Measurements from ENCODE around the gene TMEM123.

DNA sequence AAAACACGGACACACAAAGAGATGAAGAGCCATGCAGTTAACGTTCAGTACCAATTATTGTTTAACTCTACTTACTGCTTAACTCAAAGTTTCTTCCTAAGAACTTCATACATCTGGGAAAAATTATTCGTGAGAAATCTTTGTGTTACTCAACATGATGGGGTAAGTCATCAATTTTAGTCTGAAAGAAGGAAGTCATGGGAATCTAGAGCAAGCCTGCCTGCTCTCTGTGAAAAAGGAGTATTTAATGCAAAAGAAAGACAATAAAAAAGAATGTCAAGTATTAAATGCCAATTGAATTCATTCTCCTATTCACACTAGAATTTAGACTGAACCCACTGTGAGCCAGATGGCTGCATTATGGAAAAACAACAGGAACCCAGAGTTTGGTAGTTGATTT, 16.0 kb downstream of the TMEM123 start:
- TF ChIP-seq, protein P1, sequence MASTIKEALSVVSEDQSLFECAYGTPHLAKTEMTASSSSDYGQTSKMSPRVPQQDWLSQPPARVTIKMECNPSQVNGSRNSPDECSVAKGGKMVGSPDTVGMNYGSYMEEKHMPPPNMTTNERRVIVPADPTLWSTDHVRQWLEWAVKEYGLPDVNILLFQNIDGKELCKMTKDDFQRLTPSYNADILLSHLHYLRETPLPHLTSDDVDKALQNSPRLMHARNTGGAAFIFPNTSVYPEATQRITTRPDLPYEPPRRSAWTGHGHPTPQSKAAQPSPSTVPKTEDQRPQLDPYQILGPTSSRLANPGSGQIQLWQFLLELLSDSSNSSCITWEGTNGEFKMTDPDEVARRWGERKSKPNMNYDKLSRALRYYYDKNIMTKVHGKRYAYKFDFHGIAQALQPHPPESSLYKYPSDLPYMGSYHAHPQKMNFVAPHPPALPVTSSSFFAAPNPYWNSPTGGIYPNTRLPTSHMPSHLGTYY (CRISPR knock-in tag; IDR thresholded peaks at IDR 0.05) = no peak
- TF ChIP-seq CREB1 (CRISPR knock-in tag; IDR thresholded peaks at IDR 0.05) (no peak), ZNF121 (CRISPR knock-in tag; IDR thresholded peaks at IDR 0.05) (no peak), TCF7 (CRISPR knock-in tag; IDR thresholded peaks at IDR 0.05; ENCODE audit: low read depth) (no peak), KAT7 (CRISPR knock-in tag; IDR thresholded peaks at IDR 0.05; ENCODE audit: borderline replicate concordance) (no peak), CREM (CRISPR knock-in tag; IDR thresholded peaks at IDR 0.05) (no peak), ZBTB21 (CRISPR knock-in tag; IDR thresholded peaks at IDR 0.05; ENCODE audit: borderline replicate concordance) (no peak)
- TF ChIP-seq, protein P2, sequence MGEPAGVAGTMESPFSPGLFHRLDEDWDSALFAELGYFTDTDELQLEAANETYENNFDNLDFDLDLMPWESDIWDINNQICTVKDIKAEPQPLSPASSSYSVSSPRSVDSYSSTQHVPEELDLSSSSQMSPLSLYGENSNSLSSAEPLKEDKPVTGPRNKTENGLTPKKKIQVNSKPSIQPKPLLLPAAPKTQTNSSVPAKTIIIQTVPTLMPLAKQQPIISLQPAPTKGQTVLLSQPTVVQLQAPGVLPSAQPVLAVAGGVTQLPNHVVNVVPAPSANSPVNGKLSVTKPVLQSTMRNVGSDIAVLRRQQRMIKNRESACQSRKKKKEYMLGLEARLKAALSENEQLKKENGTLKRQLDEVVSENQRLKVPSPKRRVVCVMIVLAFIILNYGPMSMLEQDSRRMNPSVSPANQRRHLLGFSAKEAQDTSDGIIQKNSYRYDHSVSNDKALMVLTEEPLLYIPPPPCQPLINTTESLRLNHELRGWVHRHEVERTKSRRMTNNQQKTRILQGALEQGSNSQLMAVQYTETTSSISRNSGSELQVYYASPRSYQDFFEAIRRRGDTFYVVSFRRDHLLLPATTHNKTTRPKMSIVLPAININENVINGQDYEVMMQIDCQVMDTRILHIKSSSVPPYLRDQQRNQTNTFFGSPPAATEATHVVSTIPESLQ (CRISPR knock-in tag; IDR thresholded peaks at IDR 0.05) = no peak
- TF ChIP-seq, protein P3, sequence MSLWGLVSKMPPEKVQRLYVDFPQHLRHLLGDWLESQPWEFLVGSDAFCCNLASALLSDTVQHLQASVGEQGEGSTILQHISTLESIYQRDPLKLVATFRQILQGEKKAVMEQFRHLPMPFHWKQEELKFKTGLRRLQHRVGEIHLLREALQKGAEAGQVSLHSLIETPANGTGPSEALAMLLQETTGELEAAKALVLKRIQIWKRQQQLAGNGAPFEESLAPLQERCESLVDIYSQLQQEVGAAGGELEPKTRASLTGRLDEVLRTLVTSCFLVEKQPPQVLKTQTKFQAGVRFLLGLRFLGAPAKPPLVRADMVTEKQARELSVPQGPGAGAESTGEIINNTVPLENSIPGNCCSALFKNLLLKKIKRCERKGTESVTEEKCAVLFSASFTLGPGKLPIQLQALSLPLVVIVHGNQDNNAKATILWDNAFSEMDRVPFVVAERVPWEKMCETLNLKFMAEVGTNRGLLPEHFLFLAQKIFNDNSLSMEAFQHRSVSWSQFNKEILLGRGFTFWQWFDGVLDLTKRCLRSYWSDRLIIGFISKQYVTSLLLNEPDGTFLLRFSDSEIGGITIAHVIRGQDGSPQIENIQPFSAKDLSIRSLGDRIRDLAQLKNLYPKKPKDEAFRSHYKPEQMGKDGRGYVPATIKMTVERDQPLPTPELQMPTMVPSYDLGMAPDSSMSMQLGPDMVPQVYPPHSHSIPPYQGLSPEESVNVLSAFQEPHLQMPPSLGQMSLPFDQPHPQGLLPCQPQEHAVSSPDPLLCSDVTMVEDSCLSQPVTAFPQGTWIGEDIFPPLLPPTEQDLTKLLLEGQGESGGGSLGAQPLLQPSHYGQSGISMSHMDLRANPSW (CRISPR knock-in tag; conservative IDR thresholded peaks at IDR 0.05; ENCODE audit: low read depth) = no peak
- TF ChIP-seq, protein P4, sequence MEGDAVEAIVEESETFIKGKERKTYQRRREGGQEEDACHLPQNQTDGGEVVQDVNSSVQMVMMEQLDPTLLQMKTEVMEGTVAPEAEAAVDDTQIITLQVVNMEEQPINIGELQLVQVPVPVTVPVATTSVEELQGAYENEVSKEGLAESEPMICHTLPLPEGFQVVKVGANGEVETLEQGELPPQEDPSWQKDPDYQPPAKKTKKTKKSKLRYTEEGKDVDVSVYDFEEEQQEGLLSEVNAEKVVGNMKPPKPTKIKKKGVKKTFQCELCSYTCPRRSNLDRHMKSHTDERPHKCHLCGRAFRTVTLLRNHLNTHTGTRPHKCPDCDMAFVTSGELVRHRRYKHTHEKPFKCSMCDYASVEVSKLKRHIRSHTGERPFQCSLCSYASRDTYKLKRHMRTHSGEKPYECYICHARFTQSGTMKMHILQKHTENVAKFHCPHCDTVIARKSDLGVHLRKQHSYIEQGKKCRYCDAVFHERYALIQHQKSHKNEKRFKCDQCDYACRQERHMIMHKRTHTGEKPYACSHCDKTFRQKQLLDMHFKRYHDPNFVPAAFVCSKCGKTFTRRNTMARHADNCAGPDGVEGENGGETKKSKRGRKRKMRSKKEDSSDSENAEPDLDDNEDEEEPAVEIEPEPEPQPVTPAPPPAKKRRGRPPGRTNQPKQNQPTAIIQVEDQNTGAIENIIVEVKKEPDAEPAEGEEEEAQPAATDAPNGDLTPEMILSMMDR (IDR thresholded peaks at IDR 0.05) = no peak
- TF ChIP-seq, protein P5, sequence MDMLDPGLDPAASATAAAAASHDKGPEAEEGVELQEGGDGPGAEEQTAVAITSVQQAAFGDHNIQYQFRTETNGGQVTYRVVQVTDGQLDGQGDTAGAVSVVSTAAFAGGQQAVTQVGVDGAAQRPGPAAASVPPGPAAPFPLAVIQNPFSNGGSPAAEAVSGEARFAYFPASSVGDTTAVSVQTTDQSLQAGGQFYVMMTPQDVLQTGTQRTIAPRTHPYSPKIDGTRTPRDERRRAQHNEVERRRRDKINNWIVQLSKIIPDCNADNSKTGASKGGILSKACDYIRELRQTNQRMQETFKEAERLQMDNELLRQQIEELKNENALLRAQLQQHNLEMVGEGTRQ (CRISPR knock-in tag; IDR thresholded peaks at IDR 0.05) = no peak
- TF ChIP-seq, protein P6, sequence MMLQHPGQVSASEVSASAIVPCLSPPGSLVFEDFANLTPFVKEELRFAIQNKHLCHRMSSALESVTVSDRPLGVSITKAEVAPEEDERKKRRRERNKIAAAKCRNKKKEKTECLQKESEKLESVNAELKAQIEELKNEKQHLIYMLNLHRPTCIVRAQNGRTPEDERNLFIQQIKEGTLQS (CRISPR knock-in tag; conservative IDR thresholded peaks at IDR 0.05) = no peak
- TF ChIP-seq, protein P7, sequence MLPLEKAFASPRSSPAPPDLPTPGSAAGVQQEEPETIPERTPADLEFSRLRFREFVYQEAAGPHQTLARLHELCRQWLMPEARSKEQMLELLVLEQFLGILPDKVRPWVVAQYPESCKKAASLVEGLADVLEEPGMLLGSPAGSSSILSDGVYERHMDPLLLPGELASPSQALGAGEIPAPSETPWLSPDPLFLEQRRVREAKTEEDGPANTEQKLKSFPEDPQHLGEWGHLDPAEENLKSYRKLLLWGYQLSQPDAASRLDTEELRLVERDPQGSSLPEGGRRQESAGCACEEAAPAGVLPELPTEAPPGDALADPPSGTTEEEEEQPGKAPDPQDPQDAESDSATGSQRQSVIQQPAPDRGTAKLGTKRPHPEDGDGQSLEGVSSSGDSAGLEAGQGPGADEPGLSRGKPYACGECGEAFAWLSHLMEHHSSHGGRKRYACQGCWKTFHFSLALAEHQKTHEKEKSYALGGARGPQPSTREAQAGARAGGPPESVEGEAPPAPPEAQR (CRISPR knock-in tag; IDR thresholded peaks at IDR 0.05) = no peak
